T-helper 1 cell treated with Interleukin-12 subunit alpha and Interleukin-12 subunit beta and Interleukin-4 antibody, amounts not matched to agents 30 μg/mL and 1 μg/mL, for 36 hours (primary cell): ENCODE results near the gene CAD.
A peak's percentile ranks its signal among the peaks of the same experiment; 100 is the strongest.
"Not testable (repeated sequence)": the region's sequence is repeated elsewhere in the genome, so short reads cannot be mapped to it uniquely, and the experiment has no call there.

Experiments used
- H3K27ac Mint-ChIP-seq: one replicate; pipeline ENCODE4 v1.8.0; 2021; ENCODE audit warnings: mild to moderate bottlenecking, mixed read lengths
- H3K27me3 Mint-ChIP-seq: one replicate; pipeline ENCODE4 v1.8.0; 2021; ENCODE audit warnings: low read depth, mixed read lengths
- H3K36me3 Mint-ChIP-seq: one replicate; pipeline ENCODE4 v1.8.0; 2021; ENCODE audit warnings: low read depth, mixed read lengths
- H3K4me1 Mint-ChIP-seq: one replicate; pipeline ENCODE4 v1.8.0; 2021; ENCODE audit warnings: low read depth, mixed read lengths
- H3K4me3 Mint-ChIP-seq: one replicate; pipeline ENCODE4 v1.8.0; 2021; ENCODE audit warnings: mild to moderate bottlenecking, moderate library complexity, mixed read lengths
- H3K9me3 Mint-ChIP-seq: one replicate; pipeline ENCODE4 v1.8.0; 2021; ENCODE audit warnings: mixed read lengths

Gene CAD

GRCh38 chr2:27264253-27264752 lies 47.1 kb downstream of the CAD start:
- Mint-ChIP-seq H3K4me1 (peaks cover 22% of the 10 kb centered on the region), H3K27ac (no peak overlapping the region), H3K27me3 (peaks cover 39% of the 10 kb centered on the region), H3K4me3 (peak overlapping the region; percentile 79), H3K9me3 (no peaks in the 10 kb centered on the region), H3K36me3 (no peaks in the 10 kb centered on the region)

GRCh38 chr2:27264753-27265535 lies 47.8 kb downstream of the CAD start:
- Mint-ChIP-seq H3K9me3 (no peaks in the 10 kb centered on the region), H3K4me3 (peak overlapping the region; percentile 69), H3K27me3 (peaks cover 41% of the 10 kb centered on the region), H3K4me1 (peaks cover 22% of the 10 kb centered on the region), H3K27ac (no peak overlapping the region), H3K36me3 (no peaks in the 10 kb centered on the region)

GRCh38 chr2:27265536-27265870 lies 48.3 kb downstream of the CAD start:
- Mint-ChIP-seq H3K4me1 (peaks cover 22% of the 10 kb centered on the region), H3K9me3 (no peaks in the 10 kb centered on the region), H3K36me3 (no peaks in the 10 kb centered on the region), H3K27me3 (peaks cover 39% of the 10 kb centered on the region), H3K27ac (no peak overlapping the region), H3K4me3 (peak overlapping the region; percentile 52)

DNA sequence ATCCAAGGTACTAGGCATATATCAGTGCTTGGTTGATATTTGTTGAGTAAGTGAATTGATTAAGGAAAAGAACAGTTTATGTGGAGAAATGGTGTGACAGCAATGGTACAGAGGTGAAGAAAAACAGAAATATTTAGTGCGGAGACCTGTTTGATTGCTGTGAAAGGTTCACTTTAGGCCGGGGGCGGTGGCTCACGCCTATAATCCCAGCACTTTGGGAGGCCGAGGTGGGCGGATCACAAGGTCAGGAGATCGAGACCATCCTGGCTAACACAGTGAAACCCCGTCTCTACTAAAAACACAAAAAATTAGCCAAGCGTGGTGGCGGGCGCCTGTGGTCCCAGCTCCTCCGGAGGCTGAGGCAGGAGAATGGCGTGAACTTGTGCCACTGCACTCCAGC lies 51.1 kb downstream of the CAD start:
- Mint-ChIP-seq H3K4me1 (peaks cover 12% of the 10 kb centered on the region), H3K27me3 (peaks cover 29% of the 10 kb centered on the region)
- not testable (repeated sequence) for H3K36me3 Mint-ChIP-seq, H3K9me3 Mint-ChIP-seq, H3K27ac Mint-ChIP-seq, H3K4me3 Mint-ChIP-seq

DNA sequence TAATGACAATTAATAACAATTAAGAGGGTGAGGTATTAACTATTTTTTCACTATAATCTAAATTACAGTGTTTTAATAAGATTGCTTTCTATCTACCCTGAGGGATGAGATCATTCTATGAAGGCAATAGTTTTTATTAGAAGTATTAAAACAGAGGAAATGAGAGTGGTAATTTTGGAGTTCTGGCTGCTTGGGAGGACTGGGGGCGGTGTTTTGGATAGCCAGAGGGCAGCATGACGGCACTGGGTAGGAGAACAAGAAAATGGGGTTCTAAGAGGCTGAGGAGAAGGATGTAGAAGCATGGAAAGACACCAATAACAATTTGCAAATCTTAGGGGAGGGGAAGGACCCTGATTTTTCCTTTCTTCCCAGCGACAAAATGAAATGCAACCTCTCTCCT lies 53.0 kb downstream of the CAD start:
- H3K4me1 Mint-ChIP-seq, result peaks cover 1% of the 10 kb centered on the region
- H3K27ac Mint-ChIP-seq, result no peak overlapping the region
- H3K36me3 Mint-ChIP-seq, result no peaks in the 10 kb centered on the region
- no peak overlapping the region for H3K4me3 Mint-ChIP-seq
- H3K27me3 Mint-ChIP-seq, result peaks cover 21% of the 10 kb centered on the region
- H3K9me3 Mint-ChIP-seq, result no peaks in the 10 kb centered on the region

- H3K36me3 Mint-ChIP-seq, result no peaks in the 10 kb centered on the region
- H3K27me3 Mint-ChIP-seq, result peaks cover 21% of the 10 kb centered on the region
- H3K27ac Mint-ChIP-seq, result no peak overlapping the region
- H3K4me3 Mint-ChIP-seq, result no peak overlapping the region
- no peaks in the 10 kb centered on the region for H3K9me3 Mint-ChIP-seq
- peaks cover 1% of the 10 kb centered on the region for H3K4me1 Mint-ChIP-seq
Measured at GRCh38 chr2:27270670-27271069, 53.5 kb downstream of the CAD start.

DNA sequence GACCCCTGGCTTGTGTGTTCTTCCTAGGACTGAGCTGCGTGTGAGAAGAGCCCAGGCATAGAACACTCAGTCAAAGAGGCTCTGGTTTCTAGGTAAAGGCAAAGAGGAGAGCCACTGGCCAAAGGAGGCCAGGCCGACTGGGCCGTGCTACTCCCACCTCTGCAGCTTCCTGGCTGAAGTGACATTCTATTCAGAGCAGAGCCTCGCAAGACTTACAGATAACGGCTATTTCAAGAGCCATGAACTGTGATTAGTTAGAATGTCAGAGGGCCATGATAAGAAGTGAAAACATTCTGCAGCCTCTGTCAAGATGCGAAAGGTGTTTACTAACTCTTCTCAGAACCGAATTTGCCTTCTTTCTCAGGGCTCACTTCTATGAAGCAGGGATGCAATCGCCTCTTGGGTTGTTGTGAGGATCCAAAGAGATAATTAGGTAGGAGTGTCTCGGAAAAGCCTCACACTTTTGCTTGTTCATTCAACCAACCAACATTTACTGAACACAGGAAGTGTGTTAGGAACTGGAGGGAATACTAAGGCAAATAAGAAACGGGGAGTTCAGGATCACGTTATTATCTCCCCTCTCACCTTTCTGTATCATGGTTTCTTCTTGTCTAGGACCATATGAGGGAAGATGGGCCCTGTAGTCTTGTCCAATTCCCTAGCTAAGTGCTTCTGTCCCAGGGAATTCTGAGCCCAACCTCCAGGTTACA lies 54.6 kb downstream of the CAD start:
- no peak overlapping the region for H3K27ac Mint-ChIP-seq
- H3K9me3 Mint-ChIP-seq, result no peaks in the 10 kb centered on the region
- H3K36me3 Mint-ChIP-seq, result no peaks in the 10 kb centered on the region
- peaks cover 26% of the 10 kb centered on the region for H3K27me3 Mint-ChIP-seq
- H3K4me3 Mint-ChIP-seq, result no peak overlapping the region
- H3K4me1 Mint-ChIP-seq, result peaks cover 1% of the 10 kb centered on the region

- not testable (repeated sequence) for H3K27ac Mint-ChIP-seq, H3K4me1 Mint-ChIP-seq, H3K4me3 Mint-ChIP-seq, H3K36me3 Mint-ChIP-seq, H3K9me3 Mint-ChIP-seq
- H3K27me3 Mint-ChIP-seq, result peaks cover 30% of the 10 kb centered on the region
Measured at GRCh38 chr2:27272537-27273522, 55.7 kb downstream of the CAD start.

DNA sequence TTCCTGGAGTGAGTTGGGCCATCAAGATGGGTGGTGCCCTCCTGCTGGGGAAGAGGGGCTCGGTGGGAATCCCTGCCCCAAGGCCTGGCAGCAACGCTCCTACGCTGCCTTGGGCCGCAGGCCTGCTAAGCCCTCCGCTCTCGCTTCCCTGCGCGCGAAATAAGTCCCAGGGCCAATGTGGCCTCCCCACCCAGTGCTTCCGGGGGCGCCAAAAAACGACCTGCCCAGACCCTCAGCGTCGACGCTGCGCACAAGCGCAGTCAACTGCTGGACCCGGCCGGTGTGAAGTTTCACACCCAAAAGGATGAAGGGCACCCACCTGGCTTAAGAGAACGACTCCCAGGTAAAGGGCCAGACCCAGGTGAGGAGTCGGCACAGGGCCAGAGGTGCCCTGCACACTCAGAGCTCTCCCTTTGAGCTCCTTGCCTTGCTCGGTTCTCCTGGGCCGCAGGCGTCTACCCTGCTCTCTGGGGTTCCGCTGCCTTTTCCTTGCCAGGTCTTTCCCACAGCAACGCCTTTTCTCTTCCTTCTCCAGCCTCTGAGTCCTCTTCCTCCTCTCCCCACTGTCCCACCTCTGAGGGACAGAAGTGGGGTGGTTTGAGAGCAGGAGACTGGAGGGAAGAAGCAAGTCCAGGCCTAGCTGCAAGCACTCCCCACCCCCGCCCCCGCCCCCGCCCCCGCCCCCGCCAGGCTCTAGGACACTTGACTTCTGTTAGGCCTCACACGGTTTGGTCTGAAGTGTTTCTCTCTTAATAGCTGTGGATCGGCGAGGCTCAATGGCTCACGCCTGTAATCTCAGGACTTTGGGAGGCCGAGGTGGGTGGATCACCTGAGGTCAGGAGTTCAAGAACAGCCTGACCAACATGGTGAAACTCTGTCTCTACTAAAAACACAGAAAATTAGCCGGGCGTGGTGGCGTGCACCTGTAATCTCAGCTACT lies 58.3 kb downstream of the CAD start, which contains the start of gene DNAJC5G:
Gene DNAJC5G, plus strand, starts transcription at position 223 of the 940 bp plus-strand sequence. CDS start 1,296 bp downstream, outside the sequence.
- H3K36me3 Mint-ChIP-seq, result no peaks in the 10 kb centered on the region
- H3K4me3 Mint-ChIP-seq, result no peak within 1 kb of the TSS
- H3K27me3 Mint-ChIP-seq, result peaks cover 23% of the 10 kb centered on the region
- no peak within 1 kb of the TSS for H3K27ac Mint-ChIP-seq
- no peaks in the 10 kb centered on the region for H3K9me3 Mint-ChIP-seq
- H3K4me1 Mint-ChIP-seq, result peaks cover 4% of the 10 kb centered on the region

- Mint-ChIP-seq H3K4me1 (peaks cover 4% of the 10 kb centered on the region), H3K27me3 (peaks cover 28% of the 10 kb centered on the region), H3K9me3 (no peaks in the 10 kb centered on the region), H3K36me3 (no peaks in the 10 kb centered on the region), H3K27ac (no peak overlapping the region), H3K4me3 (no peak overlapping the region)
Measured at GRCh38 chr2:27278010-27278409, 60.8 kb downstream of the CAD start.

DNA sequence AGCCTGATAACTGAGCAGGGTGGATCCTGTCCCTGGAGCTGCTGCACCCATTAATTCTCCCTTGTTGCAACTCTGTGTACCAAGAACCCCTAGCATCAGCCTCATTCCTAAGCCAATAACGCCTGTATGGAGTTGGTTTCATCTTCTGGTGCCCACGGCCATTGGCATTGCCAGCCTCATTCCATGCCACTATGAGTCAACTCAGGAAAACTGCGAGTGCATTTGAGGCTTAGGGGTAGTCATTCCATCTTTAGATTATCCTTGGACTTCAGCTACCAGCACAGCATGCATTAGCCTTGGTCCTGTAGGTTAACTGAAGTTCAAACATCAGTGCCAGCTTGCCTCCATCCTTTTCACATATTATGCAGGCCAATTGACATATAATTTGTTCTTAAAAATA lies 63.7 kb downstream of the CAD start:
- Mint-ChIP-seq H3K9me3 (no peaks in the 10 kb centered on the region), H3K4me3 (no peak overlapping the region), H3K4me1 (peaks cover 3% of the 10 kb centered on the region), H3K36me3 (no peaks in the 10 kb centered on the region), H3K27me3 (peaks cover 36% of the 10 kb centered on the region), H3K27ac (no peak overlapping the region)

- Mint-ChIP-seq H3K36me3 (no peaks in the 10 kb centered on the region), H3K4me3 (no peak overlapping the region), H3K9me3 (no peaks in the 10 kb centered on the region), H3K27ac (no peak overlapping the region), H3K4me1 (peaks cover 3% of the 10 kb centered on the region), H3K27me3 (peaks cover 37% of the 10 kb centered on the region)
Measured at GRCh38 chr2:27281442-27281841, 64.3 kb downstream of the CAD start.

DNA sequence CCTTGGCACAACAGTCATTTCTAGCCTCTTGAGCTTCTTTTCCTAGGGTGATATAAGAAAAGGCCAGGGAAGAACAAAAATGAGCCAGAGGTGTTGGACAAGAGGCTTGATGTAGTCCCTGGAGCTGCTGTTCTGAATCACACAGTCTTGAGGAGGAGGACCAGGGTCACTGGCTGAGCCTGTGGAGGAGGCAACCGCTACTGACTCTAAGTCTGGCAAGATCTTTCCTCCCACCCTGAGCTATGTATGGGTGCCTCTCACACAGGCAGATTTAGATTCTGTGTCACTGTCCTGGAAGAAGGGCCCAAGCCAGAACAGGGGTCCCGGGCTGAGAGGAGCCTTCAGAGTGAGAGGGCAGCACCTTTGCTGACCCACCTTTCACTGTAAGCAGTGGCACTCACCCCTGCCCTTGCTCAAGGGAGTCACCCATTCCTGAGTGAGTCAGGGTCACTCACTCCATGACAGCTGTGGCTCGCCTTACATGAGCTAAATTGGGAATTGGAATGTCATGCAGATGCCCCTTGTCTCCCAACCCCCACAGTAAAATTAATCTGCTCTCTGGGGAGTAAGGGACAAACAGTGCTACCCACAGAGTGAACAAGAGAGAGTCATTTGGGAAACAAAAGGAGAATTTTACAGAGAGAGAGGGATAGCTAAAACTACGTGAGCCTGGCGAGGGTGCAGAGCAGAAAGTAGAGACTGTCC lies 64.8 kb downstream of the CAD start, which contains the start of gene TRIM54:
Gene TRIM54, plus strand, starts transcription at position 575 of the 705 bp plus-strand sequence. CDS start 303 bp downstream, outside the sequence.
- Mint-ChIP-seq H3K27me3 (peaks cover 40% of the 10 kb centered on the region), H3K27ac (no peak within 1 kb of the TSS), H3K9me3 (no peaks in the 10 kb centered on the region), H3K36me3 (no peaks in the 10 kb centered on the region), H3K4me1 (peaks cover 3% of the 10 kb centered on the region), H3K4me3 (no peak within 1 kb of the TSS)
